ENCODE data around the gene KRT80.

The KRT80 gene

GRCh38 chr12:52125476-52125900 lies 66.3 kb downstream of the KRT80 start:
- Histone ChIP-seq H3K4me1 (ENCODE audit: control insufficient read depth in 1 of 2, insufficient read depth in 1 of 2, low read depth in 1 of 2, low read length in 1 of 2) (no peaks in the 10 kb centered on the region), H3K27me3 (peaks cover 72% of the 10 kb centered on the region)

DNA sequence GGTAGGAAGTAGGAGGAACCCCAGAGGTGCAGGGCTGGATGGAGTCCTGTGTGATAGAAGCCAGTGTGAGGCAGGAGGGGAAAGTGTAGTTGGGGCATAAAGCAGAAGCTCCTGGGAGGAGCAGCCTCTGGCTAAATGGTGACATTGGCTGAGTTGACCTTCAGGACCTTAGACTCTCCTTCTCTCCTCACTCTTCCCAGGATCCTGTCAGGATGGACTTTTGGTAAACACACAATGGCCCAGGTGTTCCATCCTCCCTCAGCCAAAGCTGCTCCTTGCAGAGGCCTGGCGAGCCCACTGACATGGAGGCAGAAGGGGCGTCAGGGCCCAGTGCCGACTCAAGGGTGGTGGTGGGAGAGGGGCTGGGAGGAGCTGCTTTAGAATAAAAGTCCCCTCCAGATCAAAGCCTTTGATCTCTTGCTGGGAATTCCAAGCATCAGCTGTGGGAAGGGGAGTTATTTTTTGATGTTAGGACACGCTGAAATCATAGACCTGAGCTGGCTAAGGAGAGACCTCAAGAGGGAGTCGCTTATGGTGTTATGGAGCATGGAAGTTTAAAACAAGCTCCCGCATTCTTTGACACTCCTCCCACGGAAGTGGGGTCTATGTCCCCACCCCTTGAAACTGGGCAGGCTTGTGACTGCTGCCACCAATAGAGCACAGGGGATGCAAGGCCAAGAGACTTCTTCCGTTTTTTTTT lies 68.2 kb downstream of the KRT80 start:
- Histone ChIP-seq H3K4me3 (ENCODE audit: low read depth in 1 of 2, low read length in 1 of 2) (no peak overlapping the region), H3K27ac (no peak overlapping the region), H3K9me3 (no peaks in the 10 kb centered on the region), H3K36me3 (no peaks in the 10 kb centered on the region), H3K4me1 (ENCODE audit: control insufficient read depth in 1 of 2, insufficient read depth in 1 of 2, low read depth in 1 of 2, low read length in 1 of 2) (no peaks in the 10 kb centered on the region), H3K27me3 (peaks cover 86% of the 10 kb centered on the region)
- no peak for TF ChIP-seq CTCF (IDR thresholded peaks at IDR 0.05)

More at GRCh38 chr12:52125476-52125900, 66.3 kb downstream of the KRT80 start:
- Histone ChIP-seq H3K36me3 (no peaks in the 10 kb centered on the region), H3K27ac (no peak overlapping the region), H3K9me3 (no peaks in the 10 kb centered on the region), H3K4me3 (ENCODE audit: low read depth in 1 of 2, low read length in 1 of 2) (no peak overlapping the region)
- TF ChIP-seq CTCF (IDR thresholded peaks at IDR 0.05): no peak

DNA sequence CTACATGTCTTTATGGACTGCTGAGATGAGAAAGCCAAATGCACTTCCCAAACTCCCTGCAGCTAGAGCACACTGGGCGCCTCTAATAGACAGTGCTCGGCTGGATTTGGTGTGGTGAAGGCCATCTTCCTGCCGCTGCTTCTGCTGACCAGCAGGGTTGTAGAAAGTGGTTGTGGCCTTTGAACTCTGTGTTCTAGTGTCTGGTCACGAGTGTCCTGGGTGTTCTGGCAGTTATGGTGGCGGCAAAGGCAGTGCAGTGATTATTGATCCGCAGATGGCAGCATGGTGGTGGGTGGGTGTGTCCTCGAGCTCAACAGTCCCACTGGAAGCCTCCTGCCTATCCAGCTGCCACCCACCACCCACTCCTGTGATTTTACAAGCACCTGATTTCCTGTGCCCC lies 68.9 kb downstream of the KRT80 start:
- Histone ChIP-seq H3K27me3 (peaks cover 86% of the 10 kb centered on the region), H3K9me3 (no peaks in the 10 kb centered on the region), H3K4me1 (ENCODE audit: control insufficient read depth in 1 of 2, insufficient read depth in 1 of 2, low read depth in 1 of 2, low read length in 1 of 2) (no peaks in the 10 kb centered on the region), H3K4me3 (ENCODE audit: low read depth in 1 of 2, low read length in 1 of 2) (no peak overlapping the region), H3K36me3 (no peaks in the 10 kb centered on the region), H3K27ac (no peak overlapping the region)
- no peak for TF ChIP-seq CTCF (IDR thresholded peaks at IDR 0.05)

DNA sequence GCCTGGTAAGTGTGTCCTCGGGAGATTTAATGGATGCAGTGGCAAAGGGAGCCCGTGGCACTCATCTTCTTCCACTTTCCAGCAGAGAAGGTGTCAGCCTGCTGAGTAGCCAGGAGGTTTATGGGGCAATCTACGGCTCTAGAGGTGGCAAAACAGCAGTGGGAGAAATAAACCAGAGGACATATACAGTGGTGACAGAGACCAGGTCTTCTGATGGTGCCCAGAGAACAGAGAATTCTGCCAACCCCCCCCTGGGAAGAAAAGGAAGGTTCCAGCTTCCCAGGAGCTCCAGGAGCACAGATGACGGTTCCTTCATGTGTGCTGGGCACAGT lies 69.3 kb downstream of the KRT80 start:
- Histone ChIP-seq H3K4me1 (ENCODE audit: control insufficient read depth in 1 of 2, insufficient read depth in 1 of 2, low read depth in 1 of 2, low read length in 1 of 2) (no peaks in the 10 kb centered on the region), H3K9me3 (no peaks in the 10 kb centered on the region), H3K4me3 (ENCODE audit: low read depth in 1 of 2, low read length in 1 of 2) (no peak overlapping the region), H3K36me3 (no peaks in the 10 kb centered on the region), H3K27me3 (peaks cover 86% of the 10 kb centered on the region), H3K27ac (no peak overlapping the region)
- no peak for TF ChIP-seq CTCF (IDR thresholded peaks at IDR 0.05)

- H3K27ac ChIP-seq: no peak overlapping the region
- no peaks in the 10 kb centered on the region for H3K4me1 ChIP-seq (ENCODE audit: control insufficient read depth in 1 of 2, insufficient read depth in 1 of 2, low read depth in 1 of 2, low read length in 1 of 2)
- no peak for TF ChIP-seq CTCF (IDR thresholded peaks at IDR 0.05)
- H3K9me3 ChIP-seq: no peaks in the 10 kb centered on the region
- H3K27me3 ChIP-seq: peaks cover 86% of the 10 kb centered on the region
- no peaks in the 10 kb centered on the region for H3K36me3 ChIP-seq
- H3K4me3 ChIP-seq (ENCODE audit: low read depth in 1 of 2, low read length in 1 of 2): no peak overlapping the region
Observed at GRCh38 chr12:52121824-52122539, 69.8 kb downstream of the KRT80 start.

All from neutrophil (primary cell).